Measurements from ENCODE around the gene DDX1.
"Not testable (repeated sequence)": the region's sequence is repeated elsewhere in the genome, so short reads cannot be mapped to it uniquely, and the experiment has no call there.

DDX1 gene

GRCh38 chr2:15609341-15610042 is 17.8 kb downstream of the DDX1 start:
- Histone ChIP-seq H3K27me3 (ENCODE audit: control insufficient read depth, insufficient read depth, low read length) (no peaks in the 10 kb centered on the region), H3K4me3 (ENCODE audit: low read depth, low read length) (no peak overlapping the region), H3K4me1 (ENCODE audit: control insufficient read depth, insufficient read depth, low read length) (no peaks in the 10 kb centered on the region), H3K9ac (ENCODE audit: low read length) (no peak overlapping the region), H3K27ac (ENCODE audit: low read depth, low read length) (no peak overlapping the region), H3K9me3 (ENCODE audit: control insufficient read depth, insufficient read depth, low read depth, low read length) (no peaks in the 10 kb centered on the region), H3K36me3 (ENCODE audit: control insufficient read depth, insufficient read depth, low read length) (peaks cover 78% of the 10 kb centered on the region)

GRCh38 chr2:15610430-15610952 is 18.8 kb downstream of the DDX1 start:
- Histone ChIP-seq H3K4me1 (ENCODE audit: control insufficient read depth, insufficient read depth, low read length) (no peaks in the 10 kb centered on the region), H3K27me3 (ENCODE audit: control insufficient read depth, insufficient read depth, low read length) (no peaks in the 10 kb centered on the region), H3K4me3 (ENCODE audit: low read depth, low read length) (no peak overlapping the region), H3K27ac (ENCODE audit: low read depth, low read length) (no peak overlapping the region), H3K36me3 (ENCODE audit: control insufficient read depth, insufficient read depth, low read length) (peaks cover 76% of the 10 kb centered on the region), H3K9ac (ENCODE audit: low read length) (no peak overlapping the region), H3K9me3 (ENCODE audit: control insufficient read depth, insufficient read depth, low read depth, low read length) (no peaks in the 10 kb centered on the region)

GRCh38 chr2:15612101-15612500 is 20.4 kb downstream of the DDX1 start:
- not testable (repeated sequence) for H3K9ac ChIP-seq (ENCODE audit: low read length); H3K27me3 ChIP-seq (ENCODE audit: control insufficient read depth, insufficient read depth, low read length); H3K9me3 ChIP-seq (ENCODE audit: control insufficient read depth, insufficient read depth, low read depth, low read length); H3K4me3 ChIP-seq (ENCODE audit: low read depth, low read length); H3K27ac ChIP-seq (ENCODE audit: low read depth, low read length); H3K4me1 ChIP-seq (ENCODE audit: control insufficient read depth, insufficient read depth, low read length)
- peaks cover 71% of the 10 kb centered on the region for H3K36me3 ChIP-seq (ENCODE audit: control insufficient read depth, insufficient read depth, low read length)

GRCh38 chr2:15613736-15614429 is 22.2 kb downstream of the DDX1 start:
- peaks cover 70% of the 10 kb centered on the region for H3K36me3 ChIP-seq (ENCODE audit: control insufficient read depth, insufficient read depth, low read length)
- H3K9ac ChIP-seq (ENCODE audit: low read length) = no peak overlapping the region
- no peaks in the 10 kb centered on the region for H3K27me3 ChIP-seq (ENCODE audit: control insufficient read depth, insufficient read depth, low read length)
- H3K4me1 ChIP-seq (ENCODE audit: control insufficient read depth, insufficient read depth, low read length) = no peaks in the 10 kb centered on the region
- no peak overlapping the region for H3K4me3 ChIP-seq (ENCODE audit: low read depth, low read length)
- no peak overlapping the region for H3K27ac ChIP-seq (ENCODE audit: low read depth, low read length)
- H3K9me3 ChIP-seq (ENCODE audit: control insufficient read depth, insufficient read depth, low read depth, low read length) = no peaks in the 10 kb centered on the region

GRCh38 chr2:15614545-15615300 is 23.1 kb downstream of the DDX1 start:
- no peak overlapping the region for H3K27ac ChIP-seq (ENCODE audit: low read depth, low read length)
- H3K9me3 ChIP-seq (ENCODE audit: control insufficient read depth, insufficient read depth, low read depth, low read length) = no peaks in the 10 kb centered on the region
- no peak overlapping the region for H3K9ac ChIP-seq (ENCODE audit: low read length)
- H3K27me3 ChIP-seq (ENCODE audit: control insufficient read depth, insufficient read depth, low read length) = no peaks in the 10 kb centered on the region
- no peaks in the 10 kb centered on the region for H3K4me1 ChIP-seq (ENCODE audit: control insufficient read depth, insufficient read depth, low read length)
- H3K4me3 ChIP-seq (ENCODE audit: low read depth, low read length) = no peak overlapping the region
- H3K36me3 ChIP-seq (ENCODE audit: control insufficient read depth, insufficient read depth, low read length) = peaks cover 70% of the 10 kb centered on the region

- no peak overlapping the region for H3K4me3 ChIP-seq (ENCODE audit: low read depth, low read length)
- H3K27ac ChIP-seq (ENCODE audit: low read depth, low read length) = no peak overlapping the region
- H3K27me3 ChIP-seq (ENCODE audit: control insufficient read depth, insufficient read depth, low read length) = no peaks in the 10 kb centered on the region
- H3K9ac ChIP-seq (ENCODE audit: low read length) = no peak overlapping the region
- H3K36me3 ChIP-seq (ENCODE audit: control insufficient read depth, insufficient read depth, low read length) = peaks cover 70% of the 10 kb centered on the region
- H3K9me3 ChIP-seq (ENCODE audit: control insufficient read depth, insufficient read depth, low read depth, low read length) = no peaks in the 10 kb centered on the region
- no peaks in the 10 kb centered on the region for H3K4me1 ChIP-seq (ENCODE audit: control insufficient read depth, insufficient read depth, low read length)
Measured at GRCh38 chr2:15615301-15615920, 23.7 kb downstream of the DDX1 start.

- peaks cover 78% of the 10 kb centered on the region for H3K36me3 ChIP-seq (ENCODE audit: control insufficient read depth, insufficient read depth, low read length)
- H3K9ac ChIP-seq (ENCODE audit: low read length) = no peak overlapping the region
Measured at GRCh38 chr2:15616429-15616828, 24.8 kb downstream of the DDX1 start.

GRCh38 chr2:15616850-15617777 is 25.4 kb downstream of the DDX1 start:
- no peak overlapping the region for H3K4me3 ChIP-seq (ENCODE audit: low read depth, low read length)
- H3K27ac ChIP-seq (ENCODE audit: low read depth, low read length) = no peak overlapping the region
- H3K4me1 ChIP-seq (ENCODE audit: control insufficient read depth, insufficient read depth, low read length) = no peaks in the 10 kb centered on the region
- no peaks in the 10 kb centered on the region for H3K9me3 ChIP-seq (ENCODE audit: control insufficient read depth, insufficient read depth, low read depth, low read length)
- H3K9ac ChIP-seq (ENCODE audit: low read length) = no peak overlapping the region
- no peaks in the 10 kb centered on the region for H3K27me3 ChIP-seq (ENCODE audit: control insufficient read depth, insufficient read depth, low read length)
- peaks cover 85% of the 10 kb centered on the region for H3K36me3 ChIP-seq (ENCODE audit: control insufficient read depth, insufficient read depth, low read length)

More at GRCh38 chr2:15616429-15616828, 24.8 kb downstream of the DDX1 start:
- Histone ChIP-seq H3K27ac (ENCODE audit: low read depth, low read length) (no peak overlapping the region), H3K4me1 (ENCODE audit: control insufficient read depth, insufficient read depth, low read length) (no peaks in the 10 kb centered on the region), H3K27me3 (ENCODE audit: control insufficient read depth, insufficient read depth, low read length) (no peaks in the 10 kb centered on the region), H3K4me3 (ENCODE audit: low read depth, low read length) (no peak overlapping the region), H3K9me3 (ENCODE audit: control insufficient read depth, insufficient read depth, low read depth, low read length) (no peaks in the 10 kb centered on the region)

- H3K4me3 ChIP-seq (ENCODE audit: low read depth, low read length) = no peak overlapping the region
- no peaks in the 10 kb centered on the region for H3K4me1 ChIP-seq (ENCODE audit: control insufficient read depth, insufficient read depth, low read length)
- no peaks in the 10 kb centered on the region for H3K27me3 ChIP-seq (ENCODE audit: control insufficient read depth, insufficient read depth, low read length)
- no peak overlapping the region for H3K27ac ChIP-seq (ENCODE audit: low read depth, low read length)
- H3K9me3 ChIP-seq (ENCODE audit: control insufficient read depth, insufficient read depth, low read depth, low read length) = no peaks in the 10 kb centered on the region
- peaks cover 92% of the 10 kb centered on the region for H3K36me3 ChIP-seq (ENCODE audit: control insufficient read depth, insufficient read depth, low read length)
- no peak overlapping the region for H3K9ac ChIP-seq (ENCODE audit: low read length)
Measured at GRCh38 chr2:15617778-15618448, 26.2 kb downstream of the DDX1 start.

- Histone ChIP-seq H3K9me3 (ENCODE audit: control insufficient read depth, insufficient read depth, low read depth, low read length) (no peaks in the 10 kb centered on the region), H3K4me1 (ENCODE audit: control insufficient read depth, insufficient read depth, low read length) (no peaks in the 10 kb centered on the region), H3K36me3 (ENCODE audit: control insufficient read depth, insufficient read depth, low read length) (peaks cover 92% of the 10 kb centered on the region), H3K27me3 (ENCODE audit: control insufficient read depth, insufficient read depth, low read length) (no peaks in the 10 kb centered on the region), H3K4me3 (ENCODE audit: low read depth, low read length) (no peak overlapping the region), H3K9ac (ENCODE audit: low read length) (no peak overlapping the region), H3K27ac (ENCODE audit: low read depth, low read length) (no peak overlapping the region)
Measured at GRCh38 chr2:15618449-15618855, 26.8 kb downstream of the DDX1 start.

Data from HUES6 (cell line).